OCI-LY1 (cell line): ENCODE data around the gene ADAMTS6.

Experiments used
- H2AFZ ChIP-seq: fragments of 200-600 bp; sonication (generic), shearing (Covaris generic); 2 replicates; pipeline ENCODE4 v1.6.0; 2014; ENCODE audit warnings: antibody characterized with exemption, mild to moderate bottlenecking, low read length
- H3F3A ChIP-seq: fragments of 200-600 bp; sonication (generic), shearing (Covaris generic); 2 replicates; pipeline ENCODE4 v1.6.0; 2014; ENCODE audit warnings: mild to moderate bottlenecking, antibody characterized with exemption, low read length, moderate library complexity; ENCODE audit not compliant: insufficient read depth
- H3K27ac ChIP-seq: fragments of 200-600 bp; sonication (generic); 2 replicates; pipeline ENCODE4 v1.5.1; 2014; ENCODE audit warnings: low read length, mixed run types, mild to moderate bottlenecking, low read depth; ENCODE audit not compliant: poor library complexity, severe bottlenecking
- H3K27me3 ChIP-seq: fragments of 200-600 bp; sonication (generic); 2 replicates; pipeline ENCODE4 v1.6.0; 2014; ENCODE audit warnings: antibody characterized with exemption, mild to moderate bottlenecking, low read length, moderate library complexity; ENCODE audit not compliant: insufficient read depth
- H3K36me3 ChIP-seq: fragments of 200-600 bp; sonication (generic); 2 replicates; pipeline ENCODE4 v1.6.1; 2014; ENCODE audit warnings: mild to moderate bottlenecking, antibody characterized with exemption, low read length, moderate library complexity, mixed read lengths; ENCODE audit not compliant: insufficient read depth
- H3K4me1 ChIP-seq: fragments of 200-600 bp; sonication (generic); 2 replicates; pipeline ENCODE4 v1.5.1; 2014; ENCODE audit warnings: mild to moderate bottlenecking, low read length, moderate library complexity; ENCODE audit not compliant: insufficient read depth, severe bottlenecking
- H3K4me2 ChIP-seq: fragments of 200-600 bp; sonication (generic), shearing (Covaris generic); 2 replicates; pipeline ENCODE4 v1.6.1; 2014; ENCODE audit warnings: low read length
- H3K4me3 ChIP-seq: fragments of 200-600 bp; sonication (generic); 2 replicates; pipeline ENCODE4 v1.5.1; 2014; ENCODE audit warnings: low read length, low read depth, mild to moderate bottlenecking, mixed read lengths; ENCODE audit not compliant: poor library complexity, severe bottlenecking
- H3K79me2 ChIP-seq: fragments of 200-600 bp; shearing (Covaris generic); 2 replicates; pipeline ENCODE4 v1.6.1; 2016; ENCODE audit warnings: mixed run types, low read length, mixed read lengths; ENCODE audit not compliant: insufficient read depth
- H3K9ac ChIP-seq: fragments of 200-600 bp; sonication (generic), shearing (Covaris generic); 2 replicates; pipeline ENCODE4 v1.6.1; 2014; ENCODE audit warnings: mild to moderate bottlenecking, low read length, mixed read lengths
- H3K9me2 ChIP-seq: fragments of 200-600 bp; sonication (generic), shearing (Covaris generic); 2 replicates; pipeline ENCODE4 v1.6.1; 2014; ENCODE audit warnings: low read depth, mild to moderate bottlenecking, low read length, mixed read lengths
- H3K9me3 ChIP-seq: fragments of 200-600 bp; shearing (Covaris generic); 2 replicates; pipeline ENCODE4 v1.6.1; 2014; ENCODE audit warnings: low read length, mixed read lengths
- H4K20me1 ChIP-seq: fragments of 200-600 bp; sonication (generic), shearing (Covaris generic); 2 replicates; pipeline ENCODE4 v1.6.0; 2016; ENCODE audit warnings: mild to moderate bottlenecking, low read length; ENCODE audit not compliant: insufficient read depth
- EZH2 ChIP-seq: fragments of 200-600 bp; sonication (generic), shearing (Covaris generic); IDR thresholded peaks from 2 replicates; pipeline ENCODE4 v1.8.0; 2017; ENCODE audit warnings: borderline replicate concordance, mixed run types, mild to moderate bottlenecking, antibody characterized with exemption, low read length, moderate library complexity, mixed read lengths
- TF ChIP-seq, protein P1 (sequence below): fragments of 200-600 bp; sonication (generic), shearing (Covaris generic); IDR thresholded peaks from 2 replicates; pipeline ENCODE4 v1.5.1; 2017; ENCODE audit warnings: mild to moderate bottlenecking, antibody characterized with exemption, low read length, moderate library complexity, mixed read lengths

The ADAMTS6 gene

DNA sequence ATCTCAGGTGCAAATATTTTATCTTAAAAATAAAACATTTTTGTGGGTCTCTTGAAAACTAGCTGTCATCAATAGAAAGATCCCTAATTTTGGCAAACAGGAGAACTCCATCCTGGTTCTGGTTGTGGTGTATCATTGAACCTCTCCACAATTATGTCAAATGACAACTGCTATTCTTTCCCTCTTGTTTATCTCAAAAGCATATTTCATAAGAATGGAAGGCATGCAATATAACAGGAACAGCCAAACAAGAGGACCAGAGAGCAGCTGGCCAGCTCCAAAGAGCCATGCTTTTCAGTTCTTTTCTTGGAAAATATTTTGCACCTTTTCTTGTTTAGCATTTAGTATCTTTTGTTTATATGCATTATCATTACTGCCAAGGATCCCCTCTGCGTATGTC is 125.4 kb downstream of the ADAMTS6 start:
- Histone ChIP-seq H3K9me3 (no peaks in the 10 kb centered on the region), H3K27ac (no peak overlapping the region), H3K4me3 (no peak overlapping the region), H3K4me2 (no peak overlapping the region), H3K9ac (no peak overlapping the region), H3K27me3 (no peaks in the 10 kb centered on the region), H3K9me2 (no peaks in the 10 kb centered on the region), H3K36me3 (no peaks in the 10 kb centered on the region), H2AFZ (no peak overlapping the region), H3K79me2 (no peaks in the 10 kb centered on the region), H3F3A (no peaks in the 10 kb centered on the region), H3K4me1 (peaks cover 13% of the 10 kb centered on the region), H4K20me1 (no peaks in the 10 kb centered on the region)
- no peak for TF ChIP-seq EZH2
- TF ChIP-seq, protein P1, sequence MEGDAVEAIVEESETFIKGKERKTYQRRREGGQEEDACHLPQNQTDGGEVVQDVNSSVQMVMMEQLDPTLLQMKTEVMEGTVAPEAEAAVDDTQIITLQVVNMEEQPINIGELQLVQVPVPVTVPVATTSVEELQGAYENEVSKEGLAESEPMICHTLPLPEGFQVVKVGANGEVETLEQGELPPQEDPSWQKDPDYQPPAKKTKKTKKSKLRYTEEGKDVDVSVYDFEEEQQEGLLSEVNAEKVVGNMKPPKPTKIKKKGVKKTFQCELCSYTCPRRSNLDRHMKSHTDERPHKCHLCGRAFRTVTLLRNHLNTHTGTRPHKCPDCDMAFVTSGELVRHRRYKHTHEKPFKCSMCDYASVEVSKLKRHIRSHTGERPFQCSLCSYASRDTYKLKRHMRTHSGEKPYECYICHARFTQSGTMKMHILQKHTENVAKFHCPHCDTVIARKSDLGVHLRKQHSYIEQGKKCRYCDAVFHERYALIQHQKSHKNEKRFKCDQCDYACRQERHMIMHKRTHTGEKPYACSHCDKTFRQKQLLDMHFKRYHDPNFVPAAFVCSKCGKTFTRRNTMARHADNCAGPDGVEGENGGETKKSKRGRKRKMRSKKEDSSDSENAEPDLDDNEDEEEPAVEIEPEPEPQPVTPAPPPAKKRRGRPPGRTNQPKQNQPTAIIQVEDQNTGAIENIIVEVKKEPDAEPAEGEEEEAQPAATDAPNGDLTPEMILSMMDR: no peak

DNA sequence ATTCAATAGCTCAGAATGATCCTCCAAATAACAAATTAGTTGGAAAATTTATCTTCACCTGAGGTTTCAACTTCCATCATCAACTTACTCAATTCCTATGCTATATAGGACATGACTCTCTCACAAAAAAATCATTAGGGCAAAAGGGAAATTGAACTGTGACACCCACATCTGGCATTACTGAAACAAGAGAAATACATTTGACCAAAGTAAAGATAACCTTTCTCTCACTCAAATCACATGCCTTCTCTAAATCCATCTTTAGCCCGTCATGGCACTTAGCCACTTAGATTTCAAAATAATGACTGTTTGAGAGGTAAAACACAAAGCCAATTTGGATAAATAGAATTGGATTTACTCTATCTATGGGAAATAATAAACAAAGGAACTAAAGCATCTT is 126.4 kb downstream of the ADAMTS6 start:
- Histone ChIP-seq H3K27me3 (no peaks in the 10 kb centered on the region), H3K36me3 (no peaks in the 10 kb centered on the region), H3K4me2 (no peak overlapping the region), H3K9ac (no peak overlapping the region), H3K9me3 (no peaks in the 10 kb centered on the region), H4K20me1 (no peaks in the 10 kb centered on the region), H3K4me3 (no peak overlapping the region), H3K9me2 (no peaks in the 10 kb centered on the region), H2AFZ (no peak overlapping the region), H3F3A (no peaks in the 10 kb centered on the region), H3K4me1 (peaks cover 10% of the 10 kb centered on the region), H3K27ac (no peak overlapping the region), H3K79me2 (no peaks in the 10 kb centered on the region)
- no peak for TF ChIP-seq EZH2
- TF ChIP-seq, protein P1: no peak

DNA sequence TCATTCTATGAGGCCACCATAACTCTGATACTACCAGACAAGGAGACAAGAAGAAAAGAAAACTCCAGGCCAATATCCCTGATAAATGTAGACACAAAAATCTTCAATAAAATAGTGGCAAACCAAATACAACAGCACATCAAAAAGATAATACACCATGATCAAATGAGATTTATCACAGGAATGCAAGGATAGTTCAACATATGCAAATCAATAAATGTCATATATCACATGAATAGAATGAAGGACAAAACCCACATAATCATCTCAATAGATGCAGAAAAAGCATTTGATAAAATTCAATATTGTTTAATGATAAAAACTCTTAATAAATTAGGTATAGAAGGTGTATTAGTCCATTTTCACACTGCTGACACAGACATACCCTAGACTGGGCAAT is 139.9 kb downstream of the ADAMTS6 start:
- no peaks in the 10 kb centered on the region for H3F3A ChIP-seq
- H3K9me2 ChIP-seq: no peaks in the 10 kb centered on the region
- H3K27me3 ChIP-seq: no peaks in the 10 kb centered on the region
- H3K9ac ChIP-seq: no peak overlapping the region
- H4K20me1 ChIP-seq: no peaks in the 10 kb centered on the region
- 0 out of 2 replicates have a peak, but pooled peaks cover 10% of the 10 kb centered on the region for H3K9me3 ChIP-seq
- H3K4me2 ChIP-seq: no peak overlapping the region
- H3K27ac ChIP-seq: no peak overlapping the region
- no peaks in the 10 kb centered on the region for H3K79me2 ChIP-seq
- TF ChIP-seq, protein P1: no peak
- no peak for TF ChIP-seq EZH2
- no peaks in the 10 kb centered on the region for H3K36me3 ChIP-seq
- H3K4me1 ChIP-seq: no peaks in the 10 kb centered on the region
- no peak overlapping the region for H3K4me3 ChIP-seq
- no peak overlapping the region for H2AFZ ChIP-seq
